Measurements from ENCODE around the gene ELOF1.
"Not testable (repeated sequence)": the region's sequence is repeated elsewhere in the genome, so short reads cannot be mapped to it uniquely, and the experiment has no call there.

GRCh38 chr19:11565649-11565980, 6.6 kb upstream of the ELOF1 start:
- TF ChIP-seq CTCF (IDR thresholded peaks at IDR 0.05; ENCODE audit: low read depth, low read length, poor library complexity, severe bottlenecking); EZH2phosphoT487 (IDR thresholded peaks at IDR 0.05; ENCODE audit: borderline replicate concordance, low read length): not testable (repeated sequence)
